Neuron (in vitro differentiated cells): ENCODE data around the gene ACYP2.
"Not testable (repeated sequence)": the region's sequence is repeated elsewhere in the genome, so short reads cannot be mapped to it uniquely, and the experiment has no call there.

Experiments used
- H2AFZ ChIP-seq: one replicate; pipeline ENCODE4 v1.6.1; 2013; ENCODE audit warnings: low read depth, mild to moderate bottlenecking, inconsistent platforms, low read length, moderate library complexity
- H3K27me3 ChIP-seq: one replicate; pipeline ENCODE4 v1.6.1; 2013; ENCODE audit warnings: low read length; ENCODE audit not compliant: insufficient read depth
- H3K36me3 ChIP-seq: one replicate; pipeline ENCODE4 v1.6.1; 2013; ENCODE audit warnings: low read length; ENCODE audit not compliant: insufficient read depth
- H3K4me1 ChIP-seq: one replicate; pipeline ENCODE4 v1.6.1; 2013; ENCODE audit warnings: low read length; ENCODE audit not compliant: insufficient read depth
- H3K4me3 ChIP-seq: 2 replicates; pipeline ENCODE4 v1.5.1; 2013; ENCODE audit warnings: mild to moderate bottlenecking, low read length, moderate library complexity
- H3K9me3 ChIP-seq: one replicate; pipeline ENCODE4 v1.6.1; 2013; ENCODE audit warnings: low read length

The ACYP2 gene

DNA sequence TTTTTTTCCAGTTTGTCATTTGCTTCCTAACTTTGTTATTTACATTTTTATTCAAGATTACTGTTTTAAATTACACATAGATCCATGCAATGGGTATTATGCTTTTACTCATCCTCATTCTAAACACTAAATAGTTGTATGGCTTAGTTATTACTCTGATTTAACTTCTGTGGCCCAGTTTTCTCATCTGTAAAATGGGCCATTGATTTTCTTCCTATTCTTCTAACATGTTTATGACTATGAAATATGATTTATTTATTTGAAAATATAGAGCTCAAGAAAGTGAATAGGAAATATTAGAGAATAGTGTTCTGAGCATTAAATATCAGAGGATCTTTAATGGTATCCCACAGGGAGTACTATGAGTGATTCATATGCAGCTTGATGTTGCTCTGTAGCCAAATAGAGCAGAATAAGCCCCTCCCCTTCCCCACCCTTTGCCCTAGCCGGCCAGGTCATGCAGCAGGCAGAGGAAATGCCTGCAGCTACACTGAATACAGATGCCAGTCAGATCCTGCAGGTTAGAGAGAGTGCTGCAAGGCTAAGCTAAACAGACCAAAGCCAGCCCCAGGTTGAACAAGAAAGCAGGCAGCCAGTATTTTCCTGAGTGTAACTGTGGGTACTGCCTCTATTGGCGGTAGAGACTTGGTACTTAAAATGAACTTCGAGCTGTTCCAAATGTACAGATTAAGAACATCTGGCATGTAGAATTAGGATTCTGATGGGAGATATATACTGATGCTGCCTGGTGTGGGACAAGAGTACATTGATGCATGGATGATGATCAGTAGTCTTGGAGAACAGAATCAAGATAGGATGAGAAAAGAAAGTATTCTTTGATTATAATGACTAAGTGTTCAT, 11.7 kb upstream of the ACYP2 start:
- H2AFZ ChIP-seq: no peak overlapping the region
- H3K36me3 ChIP-seq: no peaks in the 10 kb centered on the region
- H3K4me3 ChIP-seq: no peak overlapping the region
- no peaks in the 10 kb centered on the region for H3K9me3 ChIP-seq
- H3K4me1 ChIP-seq: peaks cover 15% of the 10 kb centered on the region
- H3K27me3 ChIP-seq: no peaks in the 10 kb centered on the region

DNA sequence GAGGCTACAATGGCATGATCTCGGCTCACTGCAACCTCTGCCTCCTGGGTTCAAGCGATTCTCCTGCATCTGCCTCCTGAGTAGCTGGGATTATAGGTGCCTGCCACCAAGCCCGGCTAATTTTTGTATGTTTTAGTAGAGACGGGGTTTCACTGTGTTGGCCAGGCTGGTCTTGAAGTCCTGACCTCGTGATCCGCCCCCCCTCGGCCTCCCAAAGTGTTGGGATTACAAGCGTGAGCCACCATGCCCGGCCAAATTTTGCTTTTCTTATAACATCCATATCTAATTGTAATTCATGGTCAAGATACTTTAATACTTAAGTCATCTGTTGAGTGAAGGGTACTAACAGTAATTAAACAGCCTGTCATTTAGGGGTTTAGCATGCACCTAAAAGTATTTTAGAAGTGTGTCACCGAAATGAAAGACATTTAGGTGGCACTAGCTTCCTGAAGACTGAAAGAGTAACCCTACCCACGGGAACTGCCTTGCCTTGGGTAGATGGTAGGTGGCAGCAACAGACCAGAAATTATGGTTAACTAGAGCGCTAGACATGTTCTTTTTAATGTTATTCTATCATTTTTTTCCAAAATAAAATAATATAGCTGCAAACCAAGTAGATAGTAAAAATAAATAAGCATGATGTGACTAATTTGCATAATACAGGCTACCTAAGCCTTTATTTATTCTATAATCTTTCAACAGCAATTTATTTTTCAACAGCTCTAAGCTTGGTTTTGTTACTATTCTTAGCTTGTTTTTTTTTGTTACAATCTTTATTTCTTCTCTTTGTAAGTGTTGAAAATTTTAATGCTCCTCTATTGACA, 8.6 kb upstream of the ACYP2 start:
- no peaks in the 10 kb centered on the region for H3K27me3 ChIP-seq
- no peak overlapping the region for H2AFZ ChIP-seq
- no peak overlapping the region for H3K4me3 ChIP-seq
- peaks cover 15% of the 10 kb centered on the region for H3K4me1 ChIP-seq
- H3K9me3 ChIP-seq: no peaks in the 10 kb centered on the region
- no peaks in the 10 kb centered on the region for H3K36me3 ChIP-seq

- no peaks in the 10 kb centered on the region for H3K27me3 ChIP-seq
These were observed 8.0 kb upstream of the ACYP2 start for GRCh38 chr2:54107455-54107764.

DNA sequence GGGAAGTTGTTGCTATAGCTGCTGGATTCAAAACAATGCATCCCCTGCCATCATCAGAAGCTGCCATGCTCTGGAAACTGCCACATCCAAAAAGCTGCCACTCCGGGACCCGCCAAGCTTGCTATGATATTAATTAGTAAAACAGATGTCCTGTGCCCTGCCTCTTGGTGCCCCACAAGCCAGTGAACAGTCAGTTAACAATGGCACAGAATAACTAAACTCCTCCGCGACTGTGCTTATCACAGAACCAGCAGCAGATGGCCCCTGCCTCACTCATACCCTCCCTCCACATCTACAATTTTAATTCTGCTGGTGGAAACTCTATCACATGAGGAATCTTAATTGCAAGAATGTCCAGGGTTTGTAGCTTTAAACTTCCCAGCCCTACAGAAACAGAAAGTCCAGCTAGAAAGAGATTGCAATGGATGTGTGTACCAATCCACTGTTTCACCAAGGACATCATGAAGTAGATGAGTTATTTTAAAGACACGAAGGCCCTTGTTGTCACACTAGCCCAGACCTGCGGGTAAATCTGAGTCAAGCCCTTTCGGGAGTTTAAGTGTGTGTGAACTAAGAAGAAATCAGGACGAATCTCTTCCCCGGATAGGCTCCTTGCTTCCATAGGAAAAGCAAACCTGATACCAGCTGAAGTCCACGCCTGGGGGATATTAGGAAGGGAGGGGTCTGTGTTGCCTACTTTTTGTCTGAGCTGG, 7.4 kb upstream of the ACYP2 start:
- H2AFZ ChIP-seq: peak overlapping the region; percentile 51
- H3K4me3 ChIP-seq: no peak overlapping the region
- no peaks in the 10 kb centered on the region for H3K27me3 ChIP-seq
- peaks cover 15% of the 10 kb centered on the region for H3K4me1 ChIP-seq
- no peaks in the 10 kb centered on the region for H3K36me3 ChIP-seq
- no peaks in the 10 kb centered on the region for H3K9me3 ChIP-seq

More at GRCh38 chr2:54107455-54107764, 8.0 kb upstream of the ACYP2 start:
- H3K4me3 ChIP-seq: no peak overlapping the region
- no peaks in the 10 kb centered on the region for H3K36me3 ChIP-seq
- H3K4me1 ChIP-seq: peaks cover 15% of the 10 kb centered on the region
- H2AFZ ChIP-seq: peak overlapping the region; percentile 51
- H3K9me3 ChIP-seq: no peaks in the 10 kb centered on the region

DNA sequence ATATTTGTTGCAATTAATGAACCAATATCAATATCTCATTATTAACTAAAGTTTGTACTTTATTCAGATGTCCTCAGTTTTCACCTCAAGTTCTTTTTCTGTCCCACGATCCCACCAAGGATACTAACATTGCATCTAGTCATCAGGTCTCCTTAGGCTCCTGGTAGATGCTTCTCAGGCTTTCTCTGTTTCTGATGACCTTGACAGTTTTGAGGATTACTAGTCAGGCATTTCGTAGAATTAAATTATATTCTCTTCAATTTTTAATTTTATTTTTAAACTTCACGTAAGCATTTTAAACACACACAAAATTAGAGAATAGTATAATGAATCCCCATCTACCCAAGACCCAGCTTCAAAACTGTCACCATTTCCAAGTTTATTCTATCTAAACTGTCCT, 5.6 kb upstream of the ACYP2 start:
- no peak overlapping the region for H3K4me3 ChIP-seq
- H3K36me3 ChIP-seq: no peaks in the 10 kb centered on the region
- no peaks in the 10 kb centered on the region for H3K27me3 ChIP-seq
- H2AFZ ChIP-seq: no peak overlapping the region
- H3K4me1 ChIP-seq: peaks cover 17% of the 10 kb centered on the region
- H3K9me3 ChIP-seq: no peaks in the 10 kb centered on the region

- H3K36me3 ChIP-seq, H3K4me1 ChIP-seq, H3K9me3 ChIP-seq, H3K27me3 ChIP-seq: not testable (repeated sequence)
- Histone ChIP-seq H3K4me3 (peak overlapping the region; percentile 71), H2AFZ (peak overlapping the region; percentile 58)
These were observed 936 bp upstream of the ACYP2 start for GRCh38 chr2:54114479-54114878.

DNA sequence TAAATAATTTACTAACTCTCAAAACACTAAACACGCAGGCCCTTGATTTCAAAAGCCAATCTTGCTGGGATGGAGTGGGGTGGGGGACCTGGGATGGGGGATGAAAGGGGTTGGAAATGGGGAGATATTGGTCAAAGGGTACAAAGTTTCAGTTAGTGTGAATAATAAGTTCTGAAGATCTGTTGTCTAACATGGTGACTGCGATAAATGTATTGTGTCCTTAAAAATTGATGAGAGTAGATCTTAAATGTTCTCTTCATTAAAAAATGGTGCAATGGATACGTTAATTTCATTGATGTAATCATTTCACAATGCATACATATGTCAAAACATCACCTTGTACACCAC, 505 bp upstream of the ACYP2 start:
- no peaks in the 10 kb centered on the region for H3K36me3 ChIP-seq
- peak overlapping the region; percentile 58 for H2AFZ ChIP-seq
- no peaks in the 10 kb centered on the region for H3K27me3 ChIP-seq

DNA sequence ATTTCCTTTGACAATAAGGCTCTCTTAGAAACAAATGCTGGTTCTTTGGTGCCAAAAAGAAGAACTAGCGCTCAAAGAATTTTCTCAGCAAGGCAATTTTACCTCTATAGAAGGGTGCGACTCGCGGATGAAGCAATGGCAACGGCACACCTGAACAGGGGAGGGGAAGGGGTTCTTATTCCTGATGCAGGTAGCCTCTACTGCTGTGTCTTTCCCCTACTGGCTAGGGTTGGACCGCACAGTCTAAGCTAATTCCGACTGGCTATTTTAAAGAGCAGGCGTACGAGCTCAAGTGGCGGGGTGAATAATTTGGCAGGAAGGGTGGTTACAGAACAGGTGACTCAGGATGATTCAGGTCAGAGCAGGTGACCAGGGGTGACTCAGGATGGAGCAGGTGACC, 1.2 kb downstream of the ACYP2 start:
- H2AFZ ChIP-seq, H3K36me3 ChIP-seq, H3K27me3 ChIP-seq, H3K9me3 ChIP-seq, H3K4me1 ChIP-seq, H3K4me3 ChIP-seq: not testable (repeated sequence)

More for the DNA sequence above, 505 bp upstream of the ACYP2 start:
- Histone ChIP-seq H3K9me3 (peaks cover 3% of the 10 kb centered on the region), H3K4me3 (peak overlapping the region; percentile 71), H3K4me1 (peaks cover 7% of the 10 kb centered on the region)

- no peaks in the 10 kb centered on the region for H3K36me3 ChIP-seq
These were observed 5.5 kb downstream of the ACYP2 start for GRCh38 chr2:54120950-54121349.

DNA sequence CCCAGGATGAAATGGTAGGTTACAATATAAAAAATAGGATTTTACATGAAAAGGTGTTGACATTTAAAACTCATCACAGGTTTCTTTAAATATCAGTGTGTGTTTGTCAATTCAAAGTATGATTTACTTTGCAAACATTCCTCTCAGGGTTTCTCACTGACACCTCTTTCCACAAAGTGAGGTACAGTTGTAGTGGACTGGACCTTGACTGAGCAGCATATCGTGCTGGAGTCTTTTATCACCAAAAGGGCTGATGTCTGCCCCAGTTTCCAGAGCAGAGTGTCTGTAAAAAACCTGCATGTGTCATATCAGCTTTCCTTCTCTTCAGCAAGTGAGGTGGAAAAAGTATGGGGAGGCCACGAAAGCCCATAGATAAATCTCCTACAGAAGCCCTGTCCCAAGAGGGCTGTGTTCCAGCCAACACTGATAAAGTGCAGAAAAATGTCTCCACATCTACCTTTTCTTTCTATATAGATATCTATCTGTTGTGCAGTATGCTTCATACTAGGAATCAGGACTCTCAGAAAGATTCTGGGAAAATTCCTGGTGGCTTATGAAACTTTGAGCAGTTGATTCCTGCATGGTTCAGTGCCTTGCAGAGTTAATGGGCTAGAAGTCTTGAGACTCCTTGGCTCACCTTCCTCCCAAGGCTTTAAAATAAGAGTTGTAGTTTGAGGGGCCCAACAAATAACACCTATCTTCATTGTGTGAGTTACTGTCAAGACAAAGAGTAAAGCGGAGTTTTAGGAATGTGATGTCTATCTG, 6.9 kb downstream of the ACYP2 start:
- H3K9me3 ChIP-seq: peaks cover 4% of the 10 kb centered on the region
- no peaks in the 10 kb centered on the region for H3K4me1 ChIP-seq
- no peak overlapping the region for H2AFZ ChIP-seq
- no peaks in the 10 kb centered on the region for H3K36me3 ChIP-seq
- no peak overlapping the region for H3K4me3 ChIP-seq
- no peaks in the 10 kb centered on the region for H3K27me3 ChIP-seq

More at GRCh38 chr2:54120950-54121349, 5.5 kb downstream of the ACYP2 start:
- peaks cover 2% of the 10 kb centered on the region for H3K4me1 ChIP-seq
- H3K27me3 ChIP-seq: no peaks in the 10 kb centered on the region
- no peak overlapping the region for H3K4me3 ChIP-seq
- H3K9me3 ChIP-seq: peaks cover 7% of the 10 kb centered on the region
- H2AFZ ChIP-seq: no peak overlapping the region

DNA sequence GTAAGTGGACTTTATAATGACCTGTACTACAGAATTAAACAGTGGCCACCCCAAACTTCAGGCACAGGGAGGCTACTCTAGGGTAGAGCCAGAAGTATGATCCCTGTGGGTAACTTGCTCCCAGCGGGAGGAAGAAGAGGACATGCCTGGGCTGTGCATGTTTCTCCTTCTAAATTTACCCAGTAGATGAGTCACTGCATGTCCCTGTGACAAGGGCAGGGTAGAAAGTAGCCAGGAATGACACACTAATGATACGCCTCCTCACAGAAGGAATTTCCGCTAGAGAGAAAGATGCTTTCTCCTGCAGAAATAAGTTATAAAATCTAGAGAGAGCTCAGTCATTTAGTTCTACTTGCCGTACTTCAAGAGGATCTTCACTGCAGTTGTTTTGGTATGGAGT, 7.5 kb downstream of the ACYP2 start:
- Histone ChIP-seq H3K9me3 (peaks cover 4% of the 10 kb centered on the region), H2AFZ (no peak overlapping the region), H3K4me1 (no peaks in the 10 kb centered on the region), H3K4me3 (no peak overlapping the region), H3K27me3 (no peaks in the 10 kb centered on the region), H3K36me3 (no peaks in the 10 kb centered on the region)

GRCh38 chr2:54127174-54127573, 11.8 kb downstream of the ACYP2 start:
- H2AFZ ChIP-seq, H3K36me3 ChIP-seq, H3K9me3 ChIP-seq, H3K4me3 ChIP-seq, H3K4me1 ChIP-seq, H3K27me3 ChIP-seq: not testable (repeated sequence)
